Measurements from ENCODE around the gene GPC5. TPM values are rescaled to one million over a fixed set of nuclear protein-coding genes. Genes with fewer than 3 reads are reported as not detected.

Gene GPC5
- total and polyA plus RNA-seq, 2 of the 13 experiments (the other 11 are each of a cell fraction or from before 2014, with no cell fraction given), result 0.02 to 0.07 TPM

DNA sequence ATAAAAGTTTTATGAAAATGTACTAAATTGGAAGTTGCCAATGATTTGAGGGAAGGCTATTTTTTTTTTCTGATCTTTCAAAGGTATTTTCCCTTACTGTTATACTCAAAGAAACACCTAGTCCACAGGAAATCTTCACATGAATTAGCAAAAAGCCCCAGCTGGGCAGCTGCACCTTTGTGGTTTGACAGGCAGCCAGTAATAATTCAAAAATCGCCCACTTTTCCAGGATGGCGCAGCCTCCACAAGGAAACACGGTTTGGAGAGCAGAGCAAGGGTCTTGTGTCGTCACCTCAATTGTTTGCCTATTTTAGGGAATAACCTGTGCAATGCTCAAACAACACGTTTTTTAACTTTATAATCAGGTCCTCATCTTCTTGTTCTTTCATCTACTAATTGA is 1503.3 kb downstream of the GPC5 start:
- DNase-seq (ENCODE audit: low spot score) (no peak), ATAC-seq (no peak), FAIRE-seq (no peak)
- CTCF ChIA-PET (ENCODE audit: low intra/inter-chr PET ratio, low total read pairs), result no interaction called here
- POLR2A ChIA-PET, result no interaction called here
- no peak overlapping the region for H3K4me2 ChIP-seq (ENCODE audit: low read depth, low read length)
- no TSS peak for BruUV-seq (replicated peaks)
- no peaks in the 10 kb centered on the region for H3K9me3 ChIP-seq (ENCODE audit: low read length)
- no peaks in the 10 kb centered on the region for H4K20me1 ChIP-seq (ENCODE audit: insufficient read depth, low read length)
- in situ Hi-C loops (cut with HindIII; ENCODE audit: extremely low pct_ligation_motif_present, low pct_unique_long_range_greater_than_20kb), result no loop called here
- intact Hi-C loops (cut with micrococcal nuclease; ENCODE audit: unreplicated experiment), result no loop called here
- no peaks in the 10 kb centered on the region for H3K79me2 ChIP-seq (ENCODE audit: insufficient read depth, low read length)
- H3K4me3 ChIP-seq (replicated peaks in 1 of 3; ENCODE audit: insufficient read depth in 1 of 3, low read depth in 2 of 3, low read length in 3 of 3), result no peak overlapping the region
- no peaks in the 10 kb centered on the region for H3K4me1 ChIP-seq (ENCODE audit: insufficient read depth, low read length)
- no peaks in the 10 kb centered on the region for H3K36me3 ChIP-seq (replicated peaks in 1 of 2; ENCODE audit: control insufficient read depth in 1 of 2, insufficient read depth in 2 of 2, low read length in 2 of 2)
- H3K9ac ChIP-seq (ENCODE audit: insufficient read depth, low read depth, low read length), result no peak overlapping the region
- H3K27ac ChIP-seq (ENCODE audit: extremely low read length, insufficient read depth, low read length), result no peak overlapping the region
- H2AFZ ChIP-seq (ENCODE audit: low read length), result no peak overlapping the region
- no peaks in the 10 kb centered on the region for H3K27me3 ChIP-seq (ENCODE audit: control insufficient read depth in 1 of 2, insufficient read depth in 2 of 2, low read length in 2 of 2)
- 13% methylated on average over 5 of the region's 5 CpGs for WGBS (ENCODE audit: low lambda C conversion rate)
- TF ChIP-seq NCOA2 (CRISPR knock-in tag; IDR thresholded peaks at IDR 0.05), result no peak
- TF ChIP-seq ATF1 (CRISPR knock-in tag; IDR thresholded peaks at IDR 0.05), result no peak
- TF ChIP-seq TOE1 (CRISPR knock-in tag; IDR thresholded peaks at IDR 0.05), result no peak
- TF ChIP-seq, protein P1, sequence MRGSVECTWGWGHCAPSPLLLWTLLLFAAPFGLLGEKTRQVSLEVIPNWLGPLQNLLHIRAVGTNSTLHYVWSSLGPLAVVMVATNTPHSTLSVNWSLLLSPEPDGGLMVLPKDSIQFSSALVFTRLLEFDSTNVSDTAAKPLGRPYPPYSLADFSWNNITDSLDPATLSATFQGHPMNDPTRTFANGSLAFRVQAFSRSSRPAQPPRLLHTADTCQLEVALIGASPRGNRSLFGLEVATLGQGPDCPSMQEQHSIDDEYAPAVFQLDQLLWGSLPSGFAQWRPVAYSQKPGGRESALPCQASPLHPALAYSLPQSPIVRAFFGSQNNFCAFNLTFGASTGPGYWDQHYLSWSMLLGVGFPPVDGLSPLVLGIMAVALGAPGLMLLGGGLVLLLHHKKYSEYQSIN (CRISPR knock-in tag; IDR thresholded peaks at IDR 0.05; ENCODE audit: borderline replicate concordance), result no peak
- TF ChIP-seq HOXA7 (CRISPR knock-in tag; IDR thresholded peaks at IDR 0.05), result no peak
- TF ChIP-seq, protein P2, sequence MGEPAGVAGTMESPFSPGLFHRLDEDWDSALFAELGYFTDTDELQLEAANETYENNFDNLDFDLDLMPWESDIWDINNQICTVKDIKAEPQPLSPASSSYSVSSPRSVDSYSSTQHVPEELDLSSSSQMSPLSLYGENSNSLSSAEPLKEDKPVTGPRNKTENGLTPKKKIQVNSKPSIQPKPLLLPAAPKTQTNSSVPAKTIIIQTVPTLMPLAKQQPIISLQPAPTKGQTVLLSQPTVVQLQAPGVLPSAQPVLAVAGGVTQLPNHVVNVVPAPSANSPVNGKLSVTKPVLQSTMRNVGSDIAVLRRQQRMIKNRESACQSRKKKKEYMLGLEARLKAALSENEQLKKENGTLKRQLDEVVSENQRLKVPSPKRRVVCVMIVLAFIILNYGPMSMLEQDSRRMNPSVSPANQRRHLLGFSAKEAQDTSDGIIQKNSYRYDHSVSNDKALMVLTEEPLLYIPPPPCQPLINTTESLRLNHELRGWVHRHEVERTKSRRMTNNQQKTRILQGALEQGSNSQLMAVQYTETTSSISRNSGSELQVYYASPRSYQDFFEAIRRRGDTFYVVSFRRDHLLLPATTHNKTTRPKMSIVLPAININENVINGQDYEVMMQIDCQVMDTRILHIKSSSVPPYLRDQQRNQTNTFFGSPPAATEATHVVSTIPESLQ (CRISPR knock-in tag; conservative IDR thresholded peaks at IDR 0.05), result no peak
- no peak for TF ChIP-seq REPIN1 (CRISPR knock-in tag; IDR thresholded peaks at IDR 0.05; ENCODE audit: borderline replicate concordance, low read depth)
- no peak for TF ChIP-seq TSC22D2 (CRISPR knock-in tag; IDR thresholded peaks at IDR 0.05; ENCODE audit: borderline replicate concordance)
- TF ChIP-seq ZBTB8A (CRISPR knock-in tag; IDR thresholded peaks at IDR 0.05; ENCODE audit: borderline replicate concordance, low read depth), result no peak
- no peak for TF ChIP-seq ZNF451 (CRISPR knock-in tag; IDR thresholded peaks at IDR 0.05)
- TF ChIP-seq, protein P3, sequence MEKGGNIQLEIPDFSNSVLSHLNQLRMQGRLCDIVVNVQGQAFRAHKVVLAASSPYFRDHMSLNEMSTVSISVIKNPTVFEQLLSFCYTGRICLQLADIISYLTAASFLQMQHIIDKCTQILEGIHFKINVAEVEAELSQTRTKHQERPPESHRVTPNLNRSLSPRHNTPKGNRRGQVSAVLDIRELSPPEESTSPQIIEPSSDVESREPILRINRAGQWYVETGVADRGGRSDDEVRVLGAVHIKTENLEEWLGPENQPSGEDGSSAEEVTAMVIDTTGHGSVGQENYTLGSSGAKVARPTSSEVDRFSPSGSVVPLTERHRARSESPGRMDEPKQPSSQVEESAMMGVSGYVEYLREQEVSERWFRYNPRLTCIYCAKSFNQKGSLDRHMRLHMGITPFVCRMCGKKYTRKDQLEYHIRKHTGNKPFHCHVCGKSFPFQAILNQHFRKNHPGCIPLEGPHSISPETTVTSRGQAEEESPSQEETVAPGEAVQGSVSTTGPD (CRISPR knock-in tag; IDR thresholded peaks at IDR 0.05), result no peak
- no peak for TF ChIP-seq ATF7-NPFF (CRISPR knock-in tag; IDR thresholded peaks at IDR 0.05; ENCODE audit: low read depth)
- no peak for TF ChIP-seq NCOA5 (CRISPR knock-in tag; IDR thresholded peaks at IDR 0.05)
- TF ChIP-seq RAD51 (IDR thresholded peaks at IDR 0.05; ENCODE audit: borderline replicate concordance), result no peak

Measured in HepG2 (cell line).